Measurements from ENCODE around the gene CPED1.
"Not testable (repeated sequence)": the region's sequence is repeated elsewhere in the genome, so short reads cannot be mapped to it uniquely, and the experiment has no call there.

CPED1 gene

GRCh38 chr7:121182902-121183301, 194.4 kb downstream of the CPED1 start (continued):
- TF ChIP-seq ZNF776 (tag by site-specific recombination; IDR thresholded peaks at IDR 0.05; ENCODE audit: borderline replicate concordance): no peak
- TF ChIP-seq SP2 (tag by site-specific recombination; IDR thresholded peaks at IDR 0.05): no peak
- no peak for TF ChIP-seq ZNF350 (tag by site-specific recombination; IDR thresholded peaks at IDR 0.05)
- no peak for TF ChIP-seq EGR2 (tag by site-specific recombination; IDR thresholded peaks at IDR 0.05; ENCODE audit: low read depth)

GRCh38 chr7:121183883-121184282, 195.4 kb downstream of the CPED1 start:
- H3K27ac ChIP-seq (ENCODE audit: extremely low read depth, low read depth, low read length); H3K9me3 ChIP-seq (ENCODE audit: control insufficient read depth, insufficient read depth, low read depth, low read length); H3K4me1 ChIP-seq (ENCODE audit: control insufficient read depth, insufficient read depth, low read length); POLR2A ChIA-PET; H3K36me3 ChIP-seq (ENCODE audit: control insufficient read depth in 2 of 2, insufficient read depth in 1 of 2, low read length in 2 of 2); H3K4me3 ChIP-seq (ENCODE audit: low read depth, low read length); CTCF ChIA-PET: not testable (repeated sequence)

GRCh38 chr7:121186746-121187145, 198.2 kb downstream of the CPED1 start:
- Histone ChIP-seq H3K4me3 (ENCODE audit: low read depth, low read length) (no peak overlapping the region), H3K9me3 (ENCODE audit: control insufficient read depth, insufficient read depth, low read depth, low read length) (no peaks in the 10 kb centered on the region), H3K27ac (ENCODE audit: extremely low read depth, low read depth, low read length) (no peak overlapping the region), H3K36me3 (ENCODE audit: control insufficient read depth in 2 of 2, insufficient read depth in 1 of 2, low read length in 2 of 2) (no peaks in the 10 kb centered on the region), H3K4me1 (ENCODE audit: control insufficient read depth, insufficient read depth, low read length) (no peaks in the 10 kb centered on the region)
- POLR2A ChIA-PET: no interaction called here
- CTCF ChIA-PET: no interaction called here
- TF ChIP-seq ZBTB17 (tag by site-specific recombination; IDR thresholded peaks at IDR 0.05): no peak
- TF ChIP-seq ZNF558 (tag by site-specific recombination; IDR thresholded peaks at IDR 0.05): no peak
- no peak for TF ChIP-seq ZNF433 (tag by site-specific recombination; IDR thresholded peaks at IDR 0.05; ENCODE audit: low read depth)
- no peak for TF ChIP-seq ZNF701 (tag by site-specific recombination; IDR thresholded peaks at IDR 0.05)
- TF ChIP-seq HOXA7 (CRISPR knock-in tag; IDR thresholded peaks at IDR 0.05; ENCODE audit: borderline replicate concordance): no peak
- no peak for TF ChIP-seq ZNF521 (tag by site-specific recombination; IDR thresholded peaks at IDR 0.05)
- no peak for TF ChIP-seq ZNF513 (tag by site-specific recombination; IDR thresholded peaks at IDR 0.05)
- TF ChIP-seq ZNF623 (tag by site-specific recombination; IDR thresholded peaks at IDR 0.05): no peak
- TF ChIP-seq ZBTB6 (tag by site-specific recombination; IDR thresholded peaks at IDR 0.05): no peak

GRCh38 chr7:121187222-121187621, 198.7 kb downstream of the CPED1 start:
- no peaks in the 10 kb centered on the region for H3K4me1 ChIP-seq (ENCODE audit: control insufficient read depth, insufficient read depth, low read length)
- no peaks in the 10 kb centered on the region for H3K9me3 ChIP-seq (ENCODE audit: control insufficient read depth, insufficient read depth, low read depth, low read length)
- H3K36me3 ChIP-seq (ENCODE audit: control insufficient read depth in 2 of 2, insufficient read depth in 1 of 2, low read length in 2 of 2): no peaks in the 10 kb centered on the region
- ChIA-PET CTCF (no interaction called here), POLR2A (no interaction called here)
- no peak overlapping the region for H3K4me3 ChIP-seq (ENCODE audit: low read depth, low read length)
- no peak overlapping the region for H3K27ac ChIP-seq (ENCODE audit: extremely low read depth, low read depth, low read length)
- TF ChIP-seq ZBTB10 (tag by site-specific recombination; IDR thresholded peaks at IDR 0.05): no peak
- TF ChIP-seq EGR2 (tag by site-specific recombination; IDR thresholded peaks at IDR 0.05; ENCODE audit: low read depth): no peak
- TF ChIP-seq ZNF664 (tag by site-specific recombination; IDR thresholded peaks at IDR 0.05): no peak
- TF ChIP-seq ZNF121 (tag by site-specific recombination; IDR thresholded peaks at IDR 0.05): no peak
- TF ChIP-seq ZNF600 (tag by site-specific recombination; IDR thresholded peaks at IDR 0.05): no peak
- TF ChIP-seq ZNF324 (tag by site-specific recombination; IDR thresholded peaks at IDR 0.05): no peak
- TF ChIP-seq ZNF426 (tag by site-specific recombination; IDR thresholded peaks at IDR 0.05): no peak
- no peak for TF ChIP-seq KLF1 (tag by site-specific recombination; IDR thresholded peaks at IDR 0.05)
- TF ChIP-seq ZBTB44 (tag by site-specific recombination; IDR thresholded peaks at IDR 0.05): no peak
- no peak for TF ChIP-seq ZNF169 (tag by site-specific recombination; IDR thresholded peaks at IDR 0.05)
- no peak for TF ChIP-seq ZFP37 (tag by site-specific recombination; IDR thresholded peaks at IDR 0.05)
- TF ChIP-seq SCRT2 (tag by site-specific recombination; IDR thresholded peaks at IDR 0.05): no peak
- TF ChIP-seq ZNF391 (tag by site-specific recombination; IDR thresholded peaks at IDR 0.05; ENCODE audit: borderline replicate concordance, low read depth): no peak
- no peak for TF ChIP-seq ZNF292 (tag by site-specific recombination; IDR thresholded peaks at IDR 0.05; ENCODE audit: borderline replicate concordance, low read depth)
